Measurements from ENCODE around the gene SFN.
"Not testable (repeated sequence)": the region's sequence is repeated elsewhere in the genome, so short reads cannot be mapped to it uniquely, and the experiment has no call there.

Gene SFN

DNA sequence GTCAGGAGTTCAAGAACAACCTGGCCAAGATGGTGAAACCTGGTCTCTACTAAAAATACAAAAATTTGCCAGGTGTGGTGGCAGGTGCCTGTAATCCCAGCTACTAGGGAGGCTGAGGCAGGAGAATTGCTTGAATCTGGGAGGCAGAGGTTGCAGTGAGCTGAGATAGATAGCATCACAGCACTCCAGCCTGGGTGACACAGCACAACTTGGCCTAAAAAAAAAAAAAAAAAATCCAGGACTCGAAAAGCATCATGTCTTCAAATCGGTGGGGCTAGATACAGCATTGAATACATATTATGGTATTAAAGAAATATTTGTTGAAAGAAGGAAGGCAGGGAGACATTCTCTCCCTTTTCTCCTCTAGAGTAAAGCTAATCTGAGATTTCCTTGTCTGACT, 10.1 kb downstream of the SFN start:
- not testable (repeated sequence) for DNase-seq

DNA sequence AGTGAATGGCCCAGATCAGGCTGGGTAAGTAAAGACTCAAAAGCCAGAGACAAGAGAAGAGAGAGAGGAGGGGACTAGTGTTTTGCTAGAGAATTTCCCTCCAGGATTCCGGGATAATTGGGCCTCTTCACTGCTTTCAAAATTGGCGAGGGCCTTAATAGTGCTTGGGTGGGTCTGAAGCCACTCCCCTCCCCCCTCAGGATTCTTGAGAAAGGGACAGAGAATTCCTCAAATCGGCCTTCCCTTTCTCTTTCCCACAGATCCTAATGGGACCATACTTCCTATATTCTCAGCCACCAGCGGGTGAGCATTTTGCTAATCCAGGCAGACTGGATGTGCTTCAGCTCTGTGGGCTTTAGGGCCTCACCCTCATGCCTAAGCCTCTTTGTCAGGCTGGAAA, 11.9 kb downstream of the SFN start:
- no peak for DNase-seq

DNA sequence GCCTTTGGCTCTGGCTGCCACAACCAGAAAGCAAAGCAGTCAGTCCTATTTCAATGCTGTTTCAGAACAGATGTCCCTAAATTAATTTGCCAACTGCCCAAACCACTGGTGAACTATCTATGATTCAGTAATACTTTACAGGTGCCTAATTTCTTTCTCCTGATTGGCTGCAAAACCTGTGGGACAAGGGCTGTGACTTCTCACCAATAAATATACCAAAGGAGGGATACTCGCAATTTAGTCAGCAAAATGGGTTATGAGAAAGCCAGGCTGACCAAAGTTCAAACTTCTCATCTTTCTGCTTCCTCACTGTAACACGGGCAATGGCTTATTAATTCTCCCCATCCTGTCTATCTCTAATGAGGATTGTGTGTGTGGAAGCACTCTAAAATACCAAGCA, 14.4 kb downstream of the SFN start:
- no peak for DNase-seq

DNA sequence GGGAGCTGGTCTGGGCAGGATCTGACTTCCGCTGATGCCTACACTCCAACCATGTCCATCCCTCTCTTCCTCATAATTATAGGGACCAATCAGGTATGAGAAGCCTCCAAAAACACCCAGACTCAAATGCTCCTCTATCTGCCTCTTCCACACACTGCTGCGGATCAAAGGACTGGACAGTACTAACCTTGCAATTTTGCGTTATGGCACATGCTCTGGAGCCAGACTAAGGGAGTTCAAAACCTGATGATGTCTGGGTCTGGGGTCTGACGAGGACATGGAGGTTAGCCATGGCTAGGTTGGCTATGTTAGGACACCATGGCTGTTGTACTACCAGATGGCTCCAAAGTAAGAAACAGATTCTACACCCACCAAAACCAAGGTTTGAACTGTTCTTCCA, 16.8 kb downstream of the SFN start:
- no peak for DNase-seq

DNA sequence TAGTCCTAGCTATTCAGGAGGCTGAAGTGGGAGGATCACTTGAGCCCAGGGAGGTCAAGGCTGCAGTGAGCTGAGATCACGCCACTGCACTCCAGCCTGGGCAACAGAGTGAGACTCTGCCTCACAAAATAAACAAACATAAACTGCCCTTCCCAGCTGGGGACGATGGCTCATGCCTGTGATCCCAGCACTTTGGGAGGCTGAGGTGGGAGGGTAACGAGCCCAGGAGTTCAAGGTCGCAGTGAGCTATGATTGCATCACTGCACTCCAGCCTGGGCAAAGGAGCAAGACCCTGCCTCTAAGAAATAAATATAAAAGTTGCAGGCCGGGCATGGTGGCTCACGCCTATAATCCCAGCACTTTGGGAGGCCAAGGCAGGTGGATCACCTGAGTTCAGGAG, 18.7 kb downstream of the SFN start:
- not testable (repeated sequence) for DNase-seq

DNA sequence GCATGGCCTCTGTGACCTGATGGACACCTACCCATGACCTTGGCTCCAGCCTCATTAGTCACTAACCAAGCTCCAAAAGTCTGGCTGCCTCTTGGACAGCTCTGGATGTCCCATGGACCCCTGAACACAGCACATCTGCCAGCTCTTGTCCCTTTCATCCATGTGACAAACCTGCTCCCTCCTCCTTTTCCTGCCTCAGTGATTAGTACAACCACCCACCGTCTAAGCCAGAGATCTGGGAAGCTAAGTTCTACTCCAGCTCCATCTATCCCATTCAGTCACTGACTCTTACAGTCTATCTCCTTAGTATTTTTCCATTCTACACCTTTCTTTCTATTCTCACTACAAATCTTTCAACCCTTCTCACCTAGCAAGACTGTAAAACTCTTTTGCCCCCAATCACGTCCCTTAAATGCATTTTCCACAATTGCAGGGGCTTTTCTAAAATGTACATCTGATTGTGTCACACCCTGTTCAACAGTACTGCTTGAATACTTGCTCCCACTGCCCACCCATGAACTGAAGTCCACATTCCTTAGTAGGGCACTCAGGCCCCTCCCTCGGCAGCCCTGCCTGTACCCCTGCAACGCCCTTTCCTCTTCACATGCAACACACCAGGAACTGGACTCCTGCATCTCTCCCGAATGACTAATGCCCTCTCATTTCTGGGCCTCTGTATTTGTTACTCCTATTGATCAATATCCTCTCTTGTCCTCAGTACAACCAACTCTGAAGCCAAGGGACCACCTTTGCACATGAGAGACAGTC, 19.9 kb downstream of the SFN start:
- DNase-seq: no peak

DNA sequence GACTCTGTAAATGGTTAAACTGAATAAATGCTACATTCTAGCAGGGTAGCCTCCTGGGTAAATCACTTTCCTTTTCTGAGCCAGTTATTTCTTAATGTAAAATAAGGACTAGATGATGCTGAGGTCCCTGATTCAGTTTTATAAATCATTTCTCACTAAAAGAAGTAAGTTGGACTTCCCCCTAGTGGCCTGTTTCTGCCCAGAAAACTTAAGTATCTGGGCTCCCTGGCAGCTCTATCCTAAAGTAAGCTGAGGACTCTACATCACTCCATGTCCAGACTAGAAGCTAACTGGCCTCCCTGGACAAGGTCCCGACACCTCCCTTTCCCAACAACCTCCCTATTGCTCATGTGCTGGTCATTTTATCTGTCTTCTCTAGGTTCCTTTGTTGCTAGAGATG, 24.2 kb downstream of the SFN start:
- no peak for DNase-seq

DNA sequence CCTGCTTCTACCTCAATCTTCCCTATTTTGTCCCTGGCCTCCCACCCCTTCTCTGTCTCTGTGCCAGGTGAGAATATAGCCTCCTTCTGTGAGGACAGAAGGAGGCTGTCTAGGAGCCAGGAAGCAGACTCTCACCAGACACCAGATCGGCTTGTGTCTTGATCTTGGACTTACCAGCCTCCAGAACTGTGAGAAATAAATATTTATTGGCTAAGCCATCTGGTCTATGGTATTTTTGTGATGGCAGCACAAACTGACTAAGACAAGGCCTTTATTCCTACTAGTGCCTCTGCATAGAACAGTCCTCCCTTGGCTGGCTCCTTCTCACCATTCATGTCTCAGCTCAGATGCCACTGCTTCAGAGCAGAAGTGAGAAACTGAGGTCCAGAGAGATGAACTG, 25.3 kb downstream of the SFN start:
- DNase-seq: no peak

DNA sequence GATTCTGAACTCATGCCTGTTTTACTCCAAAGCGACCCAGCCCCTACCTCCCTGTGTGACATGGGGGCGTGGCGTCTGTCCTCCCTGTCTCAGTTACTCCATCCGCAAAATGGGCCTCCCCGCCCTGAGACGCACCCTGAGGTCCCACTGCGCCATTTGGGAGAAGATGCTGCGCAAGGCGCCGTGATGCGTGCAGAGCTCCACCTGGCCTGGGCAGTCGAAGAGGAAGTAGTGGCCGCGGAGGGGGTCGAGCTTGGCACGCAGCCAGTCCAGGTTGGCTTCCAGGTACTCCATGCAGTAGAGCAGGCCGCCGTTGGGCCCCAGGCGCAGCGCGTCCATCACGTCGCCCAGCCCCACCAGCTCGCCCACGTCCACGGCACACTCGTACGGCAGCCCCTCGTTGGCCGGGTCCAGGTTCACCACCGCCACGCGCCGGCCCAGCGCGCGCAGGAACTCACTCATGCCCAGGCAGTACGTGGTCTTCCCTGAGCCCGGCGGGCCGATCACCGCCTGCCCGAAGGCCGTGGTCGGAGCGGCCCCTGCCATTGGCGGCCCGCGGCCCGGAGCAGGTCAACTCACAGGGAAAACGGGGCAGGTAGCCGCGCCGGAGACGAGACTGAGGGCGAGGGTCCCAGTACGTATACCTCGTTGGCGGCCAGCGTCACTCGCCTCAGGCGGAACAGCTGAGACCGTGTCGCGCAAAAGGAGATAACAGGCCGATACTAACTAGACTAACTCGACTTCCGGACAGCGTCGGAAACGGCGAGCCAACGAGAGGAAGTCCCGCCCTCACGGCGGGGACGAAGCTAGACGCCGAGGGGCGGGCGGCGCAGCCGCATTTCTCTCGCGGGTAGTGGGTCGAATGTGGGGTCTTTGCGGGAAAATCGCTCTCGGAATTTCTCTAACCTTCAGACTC, 26.9 kb downstream of the SFN start, which contains the start of gene GPN2:
GPN2 (minus strand) TSS at position 733 of the 916 bp plus-strand sequence; CDS start at position 546, 187 bp downstream.
- peak; percentile 64 for DNase-seq

DNA sequence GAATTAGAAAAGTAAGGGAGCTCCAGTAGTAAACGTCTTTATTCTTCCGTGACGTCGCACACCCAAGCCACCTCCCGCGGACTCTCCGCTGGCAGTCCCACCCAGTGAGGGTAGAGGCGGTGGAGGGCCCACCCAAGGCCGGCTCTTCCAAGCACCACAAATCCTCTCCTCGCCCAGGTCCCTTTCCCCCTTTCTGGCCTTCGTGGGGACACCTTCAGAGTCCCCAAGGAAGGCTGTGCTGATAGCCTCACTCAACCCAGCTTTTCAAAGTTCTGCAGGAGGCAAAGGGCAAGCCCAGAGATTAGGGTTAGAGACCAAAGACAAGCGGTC, 27.5 kb downstream of the SFN start:
- no peak for DNase-seq

DNA sequence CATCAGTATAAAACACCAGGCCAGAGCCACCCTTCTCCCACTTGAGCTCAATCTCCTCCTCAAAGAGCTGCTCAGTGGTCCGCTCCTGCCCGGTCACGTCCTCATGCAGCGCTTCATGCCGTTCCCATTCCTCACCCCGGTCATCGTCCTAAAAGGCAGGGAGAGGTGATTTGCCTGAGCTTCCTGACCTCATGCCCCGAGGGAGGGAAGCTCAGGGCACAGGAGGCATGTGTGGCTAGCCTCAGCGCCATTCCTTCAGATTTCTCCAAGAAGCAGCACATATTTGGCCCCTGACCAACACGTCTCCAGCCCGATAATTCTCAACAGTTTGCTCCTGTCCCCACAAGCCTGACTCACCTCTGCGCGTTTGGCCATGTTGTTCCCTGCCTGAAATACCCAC, 31.3 kb downstream of the SFN start:
- DNase-seq: no peak

DNA sequence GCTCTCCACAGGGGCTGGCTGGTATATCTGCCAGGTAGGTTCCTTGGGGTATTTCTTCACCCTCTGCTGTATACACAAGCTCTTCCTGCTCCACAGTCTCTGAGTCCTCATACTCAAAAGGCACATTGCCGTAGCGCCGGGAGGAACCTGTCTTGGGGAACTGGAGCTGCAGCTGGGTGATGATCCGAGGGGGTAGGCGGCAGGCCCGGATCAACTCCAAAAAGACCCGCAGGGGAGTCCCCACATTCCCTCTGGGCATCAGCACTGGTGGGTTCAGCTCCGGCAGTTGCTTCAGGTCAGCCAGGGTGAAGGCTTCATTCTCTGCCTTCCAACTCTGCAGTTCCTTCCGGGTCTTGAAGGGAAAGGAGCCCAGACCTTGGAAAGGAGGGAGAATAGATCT, 34.4 kb downstream of the SFN start:
- no peak for DNase-seq

DNA sequence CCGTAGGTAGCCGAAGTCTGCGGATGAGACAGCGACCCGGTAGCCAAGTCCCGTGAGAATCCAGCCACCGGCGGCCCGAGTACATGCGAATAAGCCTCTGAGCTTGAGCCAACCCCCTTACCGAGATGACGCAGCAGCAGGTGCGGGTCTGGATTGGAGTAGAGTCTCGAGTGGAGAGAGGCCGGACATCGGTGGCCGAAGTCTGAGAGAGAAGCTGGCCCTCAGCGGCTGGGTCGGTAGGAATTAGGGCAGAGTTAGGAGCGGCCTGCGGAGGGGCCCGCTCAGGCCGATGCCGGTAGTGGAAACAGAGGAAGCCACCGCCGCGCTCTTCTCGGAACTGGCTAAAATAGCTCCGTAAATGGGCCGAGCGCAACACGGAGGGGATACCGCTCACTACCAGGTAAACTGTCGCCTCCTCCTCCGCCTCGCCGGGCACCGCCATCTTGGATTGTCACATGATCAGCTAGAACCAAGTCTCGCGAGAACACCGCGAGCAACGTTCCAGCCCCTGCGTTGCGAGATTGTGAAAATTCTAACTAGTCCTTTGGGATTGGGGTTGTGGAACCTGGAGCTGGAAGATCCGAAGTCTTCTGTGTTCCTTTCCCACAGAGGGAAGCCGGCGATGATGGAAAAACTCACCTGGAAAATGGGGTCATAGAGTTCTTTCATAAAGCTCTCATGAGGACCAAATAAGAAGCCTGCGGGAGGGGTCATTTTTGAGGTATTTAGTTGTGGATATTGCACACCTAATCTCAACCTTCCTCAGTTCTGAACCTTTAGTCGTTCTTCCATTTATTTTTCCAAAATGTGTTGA, 37.3 kb downstream of the SFN start, which contains the start of gene GPATCH3:
GPATCH3 (minus strand) TSS at position 467 of the 814 bp plus-strand sequence; CDS start at position 442, 25 bp downstream.
- peak; percentile 78 for DNase-seq

DNA sequence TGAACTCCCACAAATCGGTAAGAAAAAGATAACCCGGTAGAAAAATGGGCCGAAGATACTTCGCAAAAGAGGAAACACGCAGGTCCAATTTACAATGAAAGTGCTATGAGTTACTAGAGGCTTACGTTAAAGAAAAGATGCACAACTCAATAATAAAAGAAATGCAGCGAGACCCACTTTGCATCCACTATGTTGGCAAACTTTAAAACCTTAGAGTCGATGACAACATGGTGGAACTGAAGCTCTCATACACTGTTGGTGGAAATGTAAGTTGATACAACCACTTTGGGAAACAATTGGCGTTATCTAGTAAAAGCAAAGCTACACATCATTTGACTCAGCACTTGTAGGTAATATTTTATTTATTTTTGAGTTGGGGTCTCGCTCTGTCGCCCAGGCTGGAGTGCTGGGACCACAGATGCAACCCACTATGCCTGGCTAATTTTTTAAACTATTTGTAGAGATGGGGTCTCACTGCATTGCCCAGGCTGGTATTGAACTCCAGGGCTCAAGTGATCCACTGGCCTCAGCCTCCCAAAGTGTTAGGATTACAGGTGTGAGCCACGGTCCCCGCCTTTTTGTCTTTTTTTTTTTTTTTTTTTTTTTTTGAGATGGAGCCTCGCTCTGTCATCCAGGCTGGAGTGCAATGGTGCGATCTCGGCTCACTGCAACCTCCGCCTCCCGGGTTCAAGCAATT, 38.0 kb downstream of the SFN start:
- DNase-seq: no peak

DNA sequence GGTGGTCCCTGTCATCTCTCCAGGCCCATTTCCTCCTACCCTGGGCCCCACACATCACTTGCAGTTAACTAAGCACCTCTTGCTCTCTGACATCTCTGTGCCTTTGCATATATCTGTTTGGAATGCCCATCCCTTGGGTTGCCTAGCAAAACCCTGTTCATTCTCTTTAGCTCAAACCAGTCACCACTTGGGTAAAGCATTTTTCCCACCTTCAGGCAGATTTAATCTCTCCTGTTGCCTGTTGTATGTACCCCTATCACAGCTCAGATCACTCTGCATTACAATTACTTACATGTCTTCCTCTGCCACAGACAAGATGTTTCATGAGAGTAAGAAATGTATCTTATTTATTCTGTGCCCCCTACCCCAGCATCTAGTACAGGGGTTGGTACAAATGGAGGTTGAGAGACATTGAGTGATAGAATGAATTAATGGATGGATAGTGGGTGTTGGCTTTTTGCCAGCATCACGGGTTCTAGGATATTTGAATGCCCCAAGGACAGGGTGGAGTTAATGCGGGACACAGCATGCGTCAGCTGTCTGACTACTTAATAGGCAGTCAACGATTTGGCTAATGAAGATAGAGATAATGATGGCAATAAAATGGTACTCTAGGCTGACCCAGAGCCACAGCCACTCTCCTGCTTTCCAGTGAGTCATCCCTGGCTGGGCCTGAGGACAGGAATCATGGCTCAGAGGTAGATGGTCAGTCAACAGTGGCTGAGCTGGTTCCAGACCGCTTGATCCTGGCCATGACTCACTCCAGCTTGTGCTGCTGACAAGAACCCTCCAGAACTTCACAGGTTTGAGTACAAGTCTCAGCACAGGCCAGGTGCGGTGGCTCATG, 44.3 kb downstream of the SFN start:
- DNase-seq: no peak

DNA sequence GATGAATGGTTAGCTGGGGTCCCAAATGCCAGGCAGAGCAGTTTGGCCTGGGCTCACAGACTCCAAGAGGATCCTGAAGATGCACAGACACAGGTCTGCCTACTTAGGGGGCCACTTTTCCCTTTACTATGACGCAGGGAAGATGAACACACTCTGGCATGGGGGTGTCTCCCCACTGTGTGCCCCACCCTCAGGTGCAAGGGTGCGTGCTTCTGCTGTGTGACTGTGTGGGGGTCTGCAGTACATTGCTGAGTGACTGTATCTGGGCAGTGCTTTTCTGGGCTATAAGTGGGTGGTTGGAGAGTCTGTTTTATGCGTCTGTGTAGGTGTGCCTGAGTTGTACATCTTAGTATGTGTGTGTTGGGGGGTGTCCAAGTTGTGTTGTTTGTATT, 47.0 kb downstream of the SFN start:
- DNase-seq: no peak

DNA sequence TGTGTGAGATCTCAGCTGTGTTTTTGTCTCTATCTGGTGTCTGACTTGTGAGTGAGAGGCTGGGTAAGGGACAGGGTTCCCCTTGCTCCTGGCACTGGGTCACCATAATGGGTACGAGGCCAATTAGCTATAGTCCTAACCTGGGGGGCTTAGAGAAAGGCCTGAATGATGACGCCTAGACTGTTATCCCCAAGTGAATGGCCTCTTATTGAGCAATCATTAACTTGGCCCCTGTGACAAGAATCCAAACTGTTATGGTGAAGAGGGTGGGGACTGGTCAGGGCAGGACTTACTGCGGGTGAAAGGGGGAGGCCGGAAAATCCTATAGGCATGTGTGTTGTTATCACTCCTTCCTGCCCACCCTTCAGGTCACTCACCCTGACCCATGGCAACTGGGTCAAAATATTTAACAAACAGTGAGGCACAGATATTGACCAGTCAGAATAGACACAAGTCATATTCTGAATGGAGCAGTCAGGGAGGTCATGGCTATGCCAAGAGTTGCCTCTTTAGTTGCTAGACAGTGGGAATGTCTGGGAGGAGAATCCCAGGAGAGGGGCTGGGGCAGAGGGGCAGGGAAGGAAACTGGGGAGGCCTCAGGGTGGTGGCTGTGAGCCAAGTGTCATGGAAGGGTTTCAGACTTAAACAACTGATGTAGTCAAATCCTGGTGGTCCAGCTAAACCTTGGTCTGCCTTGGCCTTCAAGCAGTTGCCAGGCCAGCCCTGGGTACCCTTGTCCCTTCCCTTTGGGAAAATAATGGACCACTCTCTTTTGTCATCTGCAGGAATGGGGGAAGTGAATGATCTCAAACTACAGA, 47.6 kb downstream of the SFN start:
- no peak for DNase-seq

DNA sequence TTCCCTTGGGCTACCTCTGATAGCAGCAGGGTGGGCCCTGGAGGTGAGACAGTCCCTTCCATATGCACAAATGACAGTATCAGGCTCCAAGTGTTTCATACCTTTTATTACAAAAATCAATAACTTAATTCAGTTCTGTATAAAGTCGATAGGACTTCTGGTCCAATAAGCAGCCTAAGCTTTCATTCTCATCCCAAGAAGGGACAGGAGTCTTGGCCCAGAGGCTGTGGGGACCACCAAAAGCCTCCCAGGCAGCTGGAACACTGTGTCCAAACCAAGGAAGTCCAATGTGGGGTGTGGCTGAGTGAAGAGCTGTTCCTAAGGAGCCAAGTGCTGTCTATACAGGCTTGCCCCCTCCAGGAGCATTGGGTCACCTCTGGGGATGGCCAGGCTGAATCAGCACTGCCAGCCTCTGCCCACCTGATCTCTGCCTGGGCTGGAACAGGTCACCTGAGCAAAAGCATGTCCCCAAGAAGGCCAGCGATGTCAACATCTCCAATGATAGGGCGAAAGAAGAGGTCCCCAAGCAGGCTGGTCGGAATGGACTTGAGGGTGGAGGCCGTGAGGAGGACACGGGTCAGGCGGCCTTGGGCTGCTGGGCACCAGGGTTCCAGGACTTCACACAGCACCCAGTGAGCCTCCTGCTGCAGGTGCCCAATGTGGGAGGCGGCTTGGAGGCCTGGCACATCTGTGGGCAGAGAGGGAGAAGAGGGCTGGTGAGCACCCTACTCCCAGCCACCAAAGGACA, 48.6 kb downstream of the SFN start:
- no peak for DNase-seq

DNA sequence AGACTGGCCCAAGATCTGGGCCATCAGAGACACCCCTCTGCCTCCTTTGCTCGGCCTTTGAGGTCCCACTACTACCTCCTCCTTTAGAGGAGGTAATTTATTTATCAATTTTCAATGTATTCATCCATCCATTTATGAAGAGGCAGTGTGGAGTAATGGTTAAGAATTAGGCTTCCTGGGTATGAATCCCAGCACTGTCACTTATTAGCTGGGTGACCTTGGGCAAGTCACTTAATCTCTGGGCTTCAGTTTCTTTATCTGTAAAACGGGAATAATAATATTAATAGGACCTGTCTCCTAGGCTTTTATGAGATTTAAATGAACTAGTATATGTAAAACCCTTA, 49.2 kb downstream of the SFN start:
- no peak for DNase-seq

DNA sequence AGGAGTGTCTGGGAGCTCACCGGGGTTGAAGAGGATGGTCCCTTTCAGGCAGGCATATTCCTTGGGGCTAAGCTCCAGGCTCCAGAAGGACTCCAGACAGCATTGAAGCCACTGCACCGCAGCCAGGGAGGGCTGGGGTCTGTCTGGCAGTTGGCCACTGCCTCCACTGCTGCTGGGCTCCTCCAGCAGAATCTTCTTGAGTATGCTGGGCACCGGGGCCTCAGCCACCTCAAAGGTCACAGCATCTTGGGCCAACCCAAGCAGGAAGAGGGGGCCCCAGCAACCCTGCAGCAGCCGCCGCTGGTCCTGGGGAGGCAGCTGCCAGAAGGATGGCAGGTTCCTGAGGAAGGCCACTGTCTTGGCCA, 50.4 kb downstream of the SFN start:
- DNase-seq: no peak
